Stimulated activated CD8-positive, alpha-beta memory T cell treated with anti-CD3 and anti-CD28 coated beads, Interleukin-4, amount 100 ng/mL, for 48 hours (primary cell): Measurements from ENCODE around the gene TMSB4Y.
A peak's percentile ranks its signal among the peaks of the same experiment; 100 is the strongest.

ENCODE experiments used
- DNase-seq: peaks from one replicate; pipeline ENCODE4 v3.0.0-alpha.2; 2020

Gene TMSB4Y

GRCh38 chrY:13703568-13703968 lies at the start of gene TMSB4Y:
Gene TMSB4Y, plus strand, starts transcription at chrY:13703899.
- peak; percentile 73 for DNase-seq

GRCh38 chrY:13664162-13664561 lies 39.5 kb upstream of the TMSB4Y start:
- no peak for DNase-seq

GRCh38 chrY:13671122-13671521 lies 32.6 kb upstream of the TMSB4Y start:
- DNase-seq: no peak

GRCh38 chrY:13702276-13702675 lies 1.4 kb upstream of the TMSB4Y start:
- DNase-seq: no peak

GRCh38 chrY:13704121-13704930 lies 627 bp downstream of the TMSB4Y start:
- DNase-seq: peak; percentile 30

GRCh38 chrY:13705197-13705596 lies 1.5 kb downstream of the TMSB4Y start:
- DNase-seq: no peak

GRCh38 chrY:13708038-13708437 lies 4.3 kb downstream of the TMSB4Y start:
- no peak for DNase-seq

- no peak for DNase-seq
Observed at GRCh38 chrY:13718996-13719395, 15.3 kb downstream of the TMSB4Y start.

- no peak for DNase-seq
Observed at GRCh38 chrY:13729517-13729916, 25.8 kb downstream of the TMSB4Y start.

- DNase-seq: peak; percentile 39
Observed at GRCh38 chrY:13738618-13739017, 34.9 kb downstream of the TMSB4Y start.

GRCh38 chrY:13751289-13752071 lies 47.8 kb downstream of the TMSB4Y start:
- DNase-seq: peak; percentile 61

GRCh38 chrY:13754661-13755060 lies 51.0 kb downstream of the TMSB4Y start:
- no peak for DNase-seq
